Brain microvascular endothelial cell (primary cell): ENCODE data around the gene FILIP1.

ENCODE experiments used
- DNase-seq: peaks from one replicate; pipeline ENCODE4 v3.0.0-alpha.2; 2020
- H3K27ac ChIP-seq: fragments of 250-450 bp; sonication (Bioruptor Pico); 2 replicates; pipeline ENCODE4 v1.5.1; 2020; ENCODE audit warnings: mild to moderate bottlenecking, moderate library complexity
- H3K27me3 ChIP-seq: fragments of 250-450 bp; sonication (Bioruptor Pico); replicated peaks from 2 replicates; pipeline ENCODE4 v1.5.1; 2020; ENCODE audit warnings: mild to moderate bottlenecking
- H3K36me3 ChIP-seq: fragments of 250-450 bp; sonication (Bioruptor Pico); replicated peaks from 2 replicates; pipeline ENCODE4 v1.5.1; 2020; ENCODE audit warnings: mild to moderate bottlenecking
- H3K4me3 ChIP-seq: 2 replicates; pipeline ENCODE4 v1.5.1; 2011; ENCODE audit warnings: low read depth, mild to moderate bottlenecking, control low read depth, low read length, moderate library complexity
- CTCF ChIP-seq: IDR thresholded peaks from 2 replicates; pipeline ENCODE4 v1.5.1; 2011; ENCODE audit warnings: low read depth, mild to moderate bottlenecking, moderate library complexity, low read length, control low read depth, inconsistent platforms; ENCODE audit errors: missing control alignments
- in situ Hi-C: cut with HindIII; loops from 2 replicates; pipeline ENCODE4 v1.10.0; 2017; ENCODE audit warnings: low sequenced_read_pairs, low pct_ligation_motif_present

Gene FILIP1

GRCh38 chr6:75516757-75517156 is 23.2 kb upstream of the FILIP1 start:
- in situ Hi-C loops: no loop called here
- Histone ChIP-seq H3K36me3 (no peaks in the 10 kb centered on the region), H3K27me3 (no peaks in the 10 kb centered on the region), H3K4me3 (no peak overlapping the region), H3K27ac (no peak overlapping the region)
- no peak for DNase-seq
- TF ChIP-seq CTCF: no peak

GRCh38 chr6:75512591-75512990 is 19.0 kb upstream of the FILIP1 start:
- in situ Hi-C loops: no loop called here
- Histone ChIP-seq H3K27me3 (no peaks in the 10 kb centered on the region), H3K27ac (no peak overlapping the region), H3K36me3 (no peaks in the 10 kb centered on the region), H3K4me3 (no peak overlapping the region)
- no peak for TF ChIP-seq CTCF
- DNase-seq: no peak

DNA sequence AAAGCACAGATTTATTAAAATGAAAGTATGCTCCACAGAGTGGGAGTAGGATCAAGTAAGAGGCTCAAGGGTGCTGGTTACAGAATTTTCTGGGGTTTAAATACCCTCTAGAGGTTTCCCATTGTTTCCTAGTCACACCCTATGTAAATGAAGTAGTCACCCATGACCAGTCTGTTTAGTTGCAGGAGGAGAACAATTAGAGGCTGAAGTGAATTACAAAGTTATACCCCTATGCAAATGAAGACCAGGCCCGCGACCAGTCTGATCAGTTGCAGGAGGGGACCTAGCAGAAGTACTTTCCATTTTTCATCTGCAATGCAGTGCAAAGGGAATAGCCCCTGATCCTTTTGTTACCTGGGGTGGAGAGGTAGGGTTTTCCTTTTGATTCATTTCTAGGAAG is 11.8 kb upstream of the FILIP1 start:
- H3K36me3 ChIP-seq: no peaks in the 10 kb centered on the region
- H3K27me3 ChIP-seq: no peaks in the 10 kb centered on the region
- no peak for TF ChIP-seq CTCF
- no peak overlapping the region for H3K4me3 ChIP-seq
- in situ Hi-C loops: no loop called here
- DNase-seq: no peak
- H3K27ac ChIP-seq: no peak overlapping the region

DNA sequence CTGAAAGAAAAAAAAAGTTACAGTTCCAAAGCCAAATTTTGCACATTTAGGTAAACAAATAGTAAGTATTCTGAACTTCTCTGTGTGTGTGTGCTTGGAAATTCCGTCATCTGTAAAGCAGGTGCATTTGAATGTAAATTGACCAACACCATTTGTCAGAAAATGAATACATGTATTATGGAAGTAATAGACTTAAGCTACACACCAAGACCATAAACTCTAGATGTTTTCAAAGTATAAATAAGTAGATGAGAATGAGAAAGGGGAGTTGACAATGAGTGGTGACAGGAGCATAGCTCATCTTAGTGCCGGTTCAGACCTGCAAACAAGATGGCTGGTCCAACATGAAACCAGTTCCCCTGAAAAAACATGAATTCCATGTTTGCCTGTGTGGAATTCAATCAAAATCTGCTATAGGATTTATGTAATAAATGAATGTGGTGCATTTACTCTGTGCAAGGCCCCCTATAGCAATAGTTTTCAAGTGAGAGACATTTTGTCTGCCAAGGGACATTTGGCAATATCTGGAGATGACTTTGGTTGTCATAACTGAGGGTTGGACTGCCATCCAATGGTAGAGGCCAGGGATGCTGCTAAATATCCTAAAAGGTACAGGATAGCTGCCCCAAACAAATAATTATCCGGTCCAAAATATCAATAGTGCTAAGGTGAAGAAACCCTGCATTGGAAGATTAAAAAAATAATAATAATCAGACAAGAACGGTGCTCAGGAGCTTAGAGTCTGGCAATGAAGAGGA is 11.0 kb upstream of the FILIP1 start:
- Histone ChIP-seq H3K27me3 (no peaks in the 10 kb centered on the region), H3K36me3 (no peaks in the 10 kb centered on the region), H3K4me3 (no peak overlapping the region), H3K27ac (no peak overlapping the region)
- peak; percentile 35 for TF ChIP-seq CTCF
- no peak for DNase-seq
- in situ Hi-C loops: no loop called here

- TF ChIP-seq CTCF: no peak
- Histone ChIP-seq H3K27me3 (no peaks in the 10 kb centered on the region), H3K36me3 (no peaks in the 10 kb centered on the region), H3K27ac (peak overlapping the region; percentile 55), H3K4me3 (no peak overlapping the region)
- DNase-seq: peak; percentile 49
- in situ Hi-C loops: no loop called here
Observed at GRCh38 chr6:75503291-75503690, 9.7 kb upstream of the FILIP1 start.

- TF ChIP-seq CTCF: no peak
- Histone ChIP-seq H3K36me3 (no peaks in the 10 kb centered on the region), H3K4me3 (no peak overlapping the region), H3K27me3 (no peaks in the 10 kb centered on the region), H3K27ac (peak overlapping the region; percentile 55)
- in situ Hi-C loops: no loop called here
- DNase-seq: no peak
Observed at GRCh38 chr6:75502884-75503283, 9.3 kb upstream of the FILIP1 start.
